ENCODE results near the gene C1orf74.
"Not testable (repeated sequence)": the region's sequence is repeated elsewhere in the genome, so short reads cannot be mapped to it uniquely, and the experiment has no call there.

C1orf74 gene

GRCh38 chr1:209805875-209806760, 21.8 kb upstream of the C1orf74 start, which contains the start of gene IRF6:
Gene IRF6 (minus strand): TSS chr1:209806142. CDS start chr1:209801413, 4,729 bp downstream.
- peak; percentile 41 to 42 for DNase-seq (ENCODE audit: low read depth in 2 of 2, low spot score in 1 of 2)

- no peak for DNase-seq (ENCODE audit: low read depth in 2 of 2, low spot score in 1 of 2)
Measured at GRCh38 chr1:209805341-209805781, 21.0 kb upstream of the C1orf74 start.

GRCh38 chr1:209803568-209803967, 19.2 kb upstream of the C1orf74 start:
- no peak for DNase-seq (ENCODE audit: low read depth in 2 of 2, low spot score in 1 of 2)

GRCh38 chr1:209802780-209803152, 18.4 kb upstream of the C1orf74 start:
- no peak for DNase-seq (ENCODE audit: low read depth in 2 of 2, low spot score in 1 of 2)

- DNase-seq (ENCODE audit: low read depth in 2 of 2, low spot score in 1 of 2), result no peak
Measured at GRCh38 chr1:209802117-209802779, 17.9 kb upstream of the C1orf74 start.

GRCh38 chr1:209800984-209801834, 16.9 kb upstream of the C1orf74 start:
- no peak for DNase-seq (ENCODE audit: low read depth in 2 of 2, low spot score in 1 of 2)

GRCh38 chr1:209797978-209798639, 13.8 kb upstream of the C1orf74 start:
- DNase-seq (ENCODE audit: low read depth in 2 of 2, low spot score in 1 of 2), result no peak

- not testable (repeated sequence) for DNase-seq (ENCODE audit: low read depth in 2 of 2, low spot score in 1 of 2)
Measured at GRCh38 chr1:209793711-209794110, 9.4 kb upstream of the C1orf74 start.

- no peak for DNase-seq (ENCODE audit: low read depth in 2 of 2, low spot score in 1 of 2)
Measured at GRCh38 chr1:209791920-209792319, 7.6 kb upstream of the C1orf74 start.

- no peak for DNase-seq (ENCODE audit: low read depth in 2 of 2, low spot score in 1 of 2)
Measured at GRCh38 chr1:209790286-209791193, 6.2 kb upstream of the C1orf74 start.

GRCh38 chr1:209789245-209789644, 4.9 kb upstream of the C1orf74 start:
- DNase-seq (ENCODE audit: low read depth in 2 of 2, low spot score in 1 of 2), result no peak

GRCh38 chr1:209787551-209787950, 3.2 kb upstream of the C1orf74 start:
- no peak for DNase-seq (ENCODE audit: low read depth in 2 of 2, low spot score in 1 of 2)

GRCh38 chr1:209786146-209786545, 1.8 kb upstream of the C1orf74 start:
- no peak for DNase-seq (ENCODE audit: low read depth in 2 of 2, low spot score in 1 of 2)

GRCh38 chr1:209785592-209785991, 1.2 kb upstream of the C1orf74 start:
- DNase-seq (ENCODE audit: low read depth in 2 of 2, low spot score in 1 of 2), result no peak

GRCh38 chr1:209783386-209783785, 973 bp downstream of the C1orf74 start:
- no peak for DNase-seq (ENCODE audit: low read depth in 2 of 2, low spot score in 1 of 2)

GRCh38 chr1:209780268-209780667, 4.1 kb downstream of the C1orf74 start:
- no peak for DNase-seq (ENCODE audit: low read depth in 2 of 2, low spot score in 1 of 2)

GRCh38 chr1:209778102-209778501, 6.3 kb downstream of the C1orf74 start:
- DNase-seq (ENCODE audit: low read depth in 2 of 2, low spot score in 1 of 2), result no peak

- DNase-seq (ENCODE audit: low read depth in 2 of 2, low spot score in 1 of 2), result no peak
Measured at GRCh38 chr1:209777587-209777986, 6.8 kb downstream of the C1orf74 start.

GRCh38 chr1:209775678-209776077, 8.7 kb downstream of the C1orf74 start:
- DNase-seq (ENCODE audit: low read depth in 2 of 2, low spot score in 1 of 2), result no peak

- no peak for DNase-seq (ENCODE audit: low read depth in 2 of 2, low spot score in 1 of 2)
Measured at GRCh38 chr1:209774592-209774991, 9.8 kb downstream of the C1orf74 start.
